GM19395 (cell line): ENCODE measurements around the gene SLC2A14.

Experiments
- ATAC-seq: cut with Tn5 transposase; IDR thresholded peaks from one replicate; pipeline ENCODE4 v1.9.1; 2021; ENCODE audit warnings: mild to moderate bottlenecking, moderate library complexity; ENCODE audit not compliant: unreplicated experiment

The SLC2A14 gene

DNA sequence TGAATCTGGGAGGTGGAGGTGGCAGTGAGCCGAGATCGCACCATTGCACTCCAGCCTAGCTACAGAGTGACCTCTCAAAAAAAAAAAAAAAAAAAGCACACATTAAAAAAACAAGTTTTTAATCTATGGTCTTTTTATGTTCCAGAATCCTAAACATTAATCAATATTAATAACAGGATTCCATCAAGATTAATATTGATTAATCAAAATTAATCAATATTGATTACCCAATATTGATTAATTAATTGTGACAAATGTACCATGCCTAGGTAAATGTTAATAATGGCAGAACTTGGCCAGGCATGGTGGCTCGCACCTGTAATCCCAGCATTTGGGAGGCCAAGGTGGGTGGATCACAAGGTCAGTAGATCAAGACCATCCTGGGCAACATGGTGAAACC, 91.4 kb downstream of the SLC2A14 start:
- no peak for ATAC-seq

DNA sequence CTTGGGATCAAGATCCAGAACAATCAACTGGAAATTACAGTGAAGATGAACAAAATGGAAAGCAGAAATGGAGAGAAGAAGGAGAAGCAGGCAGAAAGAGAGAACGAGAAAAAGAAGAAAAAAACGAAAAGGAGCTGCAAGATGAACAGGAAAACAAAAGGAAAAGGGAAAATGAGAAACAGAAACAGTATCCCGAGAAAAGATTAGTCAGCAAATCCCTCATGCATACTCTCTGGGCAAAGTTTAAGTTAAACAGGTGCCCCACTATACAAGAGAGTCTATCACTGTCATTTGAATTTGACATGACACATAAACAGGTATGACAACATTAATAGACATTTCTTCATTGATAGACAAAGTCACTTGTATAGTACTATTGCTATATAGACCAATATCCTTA, 102.7 kb downstream of the SLC2A14 start:
- no peak for ATAC-seq
